SK-N-SH treated with all-trans-retinoic acid at 6 μM for 48 hours (cell line): ENCODE data around the gene ACTR2.

ENCODE experiments used
- CREB5 ChIP-seq: fragments of 250-450 bp; sonication (Bioruptor Pico); IDR thresholded peaks from 2 replicates; pipeline ENCODE4 v1.5.1; 2020; ENCODE audit warnings: low read depth, mild to moderate bottlenecking, moderate library complexity
- CSDC2 ChIP-seq: fragments of 250-450 bp; sonication (Bioruptor Pico); IDR thresholded peaks from 2 replicates; pipeline ENCODE4 v1.5.0; 2020; ENCODE audit warnings: mild to moderate bottlenecking, moderate library complexity
- ESRRG ChIP-seq: fragments of 250-450 bp; sonication (Bioruptor Pico); IDR thresholded peaks from 2 replicates; pipeline ENCODE4 v1.6.1; 2021; ENCODE audit warnings: mild to moderate bottlenecking
- ISL1 ChIP-seq: fragments of 250-450 bp; sonication (Bioruptor Pico); IDR thresholded peaks from 2 replicates; pipeline ENCODE4 v2.1.2; 2022; ENCODE audit warnings: mild to moderate bottlenecking, moderate library complexity
- PATZ1 ChIP-seq: fragments of 250-450 bp; sonication (Bioruptor Pico); IDR thresholded peaks from 2 replicates; pipeline ENCODE4 v1.8.0; 2020; ENCODE audit warnings: mild to moderate bottlenecking, moderate library complexity, borderline replicate concordance
- SNAI2 ChIP-seq: fragments of 250-450 bp; sonication (Bioruptor Pico); IDR thresholded peaks from 2 replicates; pipeline ENCODE4 v1.5.0; 2020; ENCODE audit warnings: mild to moderate bottlenecking, moderate library complexity
- TSHZ2 ChIP-seq: fragments of 250-450 bp; sonication (Bioruptor Pico); IDR thresholded peaks from 2 replicates; pipeline ENCODE4 v1.5.0; 2020; ENCODE audit warnings: mild to moderate bottlenecking, moderate library complexity
- ZFP30 ChIP-seq: fragments of 450-650 bp; formaldehyde crosslinking; IDR thresholded peaks from 2 replicates; pipeline ENCODE4 v1.5.0; 2022; ENCODE audit warnings: mild to moderate bottlenecking, moderate library complexity
- ZNF8 ChIP-seq: fragments of 450-650 bp; formaldehyde crosslinking; IDR thresholded peaks from 2 replicates; pipeline ENCODE4 v1.5.0; 2020; ENCODE audit warnings: mild to moderate bottlenecking, moderate library complexity

GRCh38 chr2:65214843-65215242 is 12.8 kb upstream of the ACTR2 start:
- no peak for TF ChIP-seq TSHZ2 (CRISPR knock-in tag)
- no peak for TF ChIP-seq ZNF8 (CRISPR knock-in tag)
- no peak for TF ChIP-seq ESRRG (CRISPR knock-in tag)
- TF ChIP-seq PATZ1 (CRISPR knock-in tag) = no peak
- TF ChIP-seq ISL1 = no peak
- no peak for TF ChIP-seq CSDC2 (CRISPR knock-in tag)
- TF ChIP-seq ZFP30 (CRISPR knock-in tag) = no peak
- TF ChIP-seq SNAI2 = no peak
- no peak for TF ChIP-seq CREB5 (CRISPR knock-in tag)
